Activated CD4-positive, alpha-beta T cell treated with anti-CD3 and anti-CD28 coated beads for 24 hours (primary cell): Measurements from ENCODE around the gene FCAMR.

ENCODE experiments used
- DNase-seq, 2 donors: peaks; one replicate each; pipeline ENCODE4 v3.0.0-alpha.2; 2020; ENCODE audit warnings: low read depth in 2 of 2

FCAMR gene

DNA sequence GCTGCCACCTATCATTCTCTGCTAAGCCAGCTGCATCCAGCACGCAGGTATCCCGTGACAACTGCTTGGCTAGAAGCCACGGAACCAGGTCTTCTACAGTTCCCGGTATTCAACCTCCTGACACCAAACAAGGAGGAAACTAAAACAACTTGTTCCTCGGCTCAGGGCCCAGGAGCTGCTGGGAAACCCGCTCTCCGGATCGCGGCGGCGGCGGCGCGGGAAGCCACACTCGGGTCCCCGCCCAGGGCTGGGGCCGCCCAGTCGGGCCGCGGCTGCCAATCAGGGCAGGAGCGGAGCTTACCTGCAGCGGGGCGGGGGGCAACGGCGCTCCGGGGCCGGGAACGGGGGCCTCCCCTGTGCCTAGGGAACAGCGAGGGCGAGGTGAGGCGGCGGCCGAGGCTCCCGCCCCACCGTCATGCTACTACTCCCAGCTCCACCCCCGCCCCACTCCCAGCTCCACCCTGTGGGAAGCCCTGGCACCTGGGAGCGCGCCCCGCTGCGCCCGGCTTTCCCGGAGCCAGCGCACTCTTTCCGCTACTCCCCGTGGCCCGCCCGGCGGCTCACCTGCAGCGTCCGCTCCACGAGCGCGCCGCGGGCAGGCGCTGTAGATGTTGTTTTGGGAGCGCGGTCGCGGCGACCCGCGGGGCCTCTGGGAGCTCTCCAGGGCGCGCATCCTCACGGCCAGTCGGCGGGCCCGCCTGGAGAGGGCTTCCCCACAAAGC lies 60.9 kb downstream of the FCAMR start:
- no peak for DNase-seq

DNA sequence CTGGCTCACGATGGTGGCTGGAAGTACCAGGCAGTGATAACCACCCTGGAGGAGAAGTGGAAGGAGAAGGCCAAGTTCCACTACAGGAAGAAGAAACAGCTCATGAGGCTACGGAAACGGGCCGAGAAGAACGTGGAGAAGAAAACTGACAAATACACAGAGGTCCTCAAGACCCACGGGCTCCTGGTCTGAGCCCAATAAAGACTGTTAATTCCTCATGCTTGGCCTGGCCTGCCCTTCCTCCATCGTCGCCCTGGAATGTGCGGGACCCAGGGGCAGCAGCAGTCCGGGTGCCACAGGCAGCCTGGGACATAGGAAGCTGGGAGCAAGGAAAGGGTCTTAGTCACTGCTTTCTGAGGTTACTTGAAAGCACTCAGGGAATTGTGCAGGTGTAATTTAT lies 62.2 kb downstream of the FCAMR start:
- no peak for DNase-seq
